Cardiac fibroblast (primary cell): ENCODE results near the gene IRAG1.

Source experiments
- DNase-seq, 2 donors: peaks; one replicate each; pipeline versions ENCODE4 v3.0.0 to v3.0.0-alpha.2; 2010; ENCODE audit warnings: low read depth in 2 of 2
- H3K4me3 ChIP-seq, 2 donors: replicated peaks in 1 of 2; 1 replicate in 1 of 2; 2 replicates in 1 of 2; pipeline ENCODE4 v1.5.1; 2011; ENCODE audit warnings: low read depth in 2 of 2, low read length in 2 of 2, mild to moderate bottlenecking in 2 of 2, moderate library complexity in 1 of 2
- CTCF ChIP-seq: IDR thresholded peaks from one replicate; pipeline ENCODE4 v1.5.1; 2011; ENCODE audit warnings: low read depth, mild to moderate bottlenecking, low read length, inconsistent platforms

IRAG1 gene

GRCh38 chr11:10728789-10729472 is 35.4 kb upstream of the IRAG1 start:
- DNase-seq, result peak in 1 of 2 donors; percentile 32
- TF ChIP-seq CTCF, result no peak
- no peak overlapping the region for H3K4me3 ChIP-seq

- H3K4me3 ChIP-seq, result no peak overlapping the region
- TF ChIP-seq CTCF, result no peak
- DNase-seq, result no peak
These were observed 34.6 kb upstream of the IRAG1 start for GRCh38 chr11:10728154-10728553.

- TF ChIP-seq CTCF, result no peak
- no peak overlapping the region for H3K4me3 ChIP-seq
- DNase-seq, result peak in 1 of 2 donors; percentile 24
These were observed 33.7 kb upstream of the IRAG1 start for GRCh38 chr11:10727146-10727851.

- no peak for DNase-seq
- no peak overlapping the region for H3K4me3 ChIP-seq
- TF ChIP-seq CTCF, result no peak
These were observed 32.3 kb upstream of the IRAG1 start for GRCh38 chr11:10725907-10726253.

GRCh38 chr11:10725114-10725906 is 31.8 kb upstream of the IRAG1 start:
- peak; percentile 54 to 92 for DNase-seq
- no peak for TF ChIP-seq CTCF

GRCh38 chr11:10722307-10722706 is 28.8 kb upstream of the IRAG1 start:
- TF ChIP-seq CTCF, result no peak
- no peak overlapping the region for H3K4me3 ChIP-seq
- DNase-seq, result no peak

More at GRCh38 chr11:10725114-10725906, 31.8 kb upstream of the IRAG1 start:
- no peak overlapping the region for H3K4me3 ChIP-seq
